GM19240 (cell line): Measurements from ENCODE around the gene PPIA.
"Not testable (repeated sequence)": the region's sequence is repeated elsewhere in the genome, so short reads cannot be mapped to it uniquely, and the experiment has no call there.

Experiments used
- DNase-seq: peaks from one replicate; pipeline ENCODE4 v3.0.0; 2011; ENCODE audit warnings: low spot score; ENCODE audit not compliant: insufficient read length

PPIA gene

DNA sequence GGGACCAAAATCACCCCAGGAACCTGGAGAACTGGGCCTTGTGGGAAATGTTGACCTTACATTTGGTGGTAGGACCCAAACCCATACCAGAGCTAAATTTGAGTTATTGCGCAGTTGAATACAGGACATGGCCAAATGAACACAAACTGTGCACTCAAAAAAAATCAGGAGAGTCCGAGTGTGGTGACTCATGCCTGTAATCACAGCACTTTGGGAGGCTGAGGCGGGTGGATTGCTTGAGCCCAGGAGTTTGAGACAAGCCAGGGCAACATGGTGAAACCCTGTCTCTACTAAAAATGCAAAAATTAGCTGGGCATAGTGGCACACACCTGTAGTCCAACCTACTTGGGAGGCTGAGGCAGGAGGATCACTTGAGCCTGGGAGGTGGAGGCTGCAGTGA is 11.3 kb upstream of the PPIA start:
- DNase-seq, result not testable (repeated sequence)

DNA sequence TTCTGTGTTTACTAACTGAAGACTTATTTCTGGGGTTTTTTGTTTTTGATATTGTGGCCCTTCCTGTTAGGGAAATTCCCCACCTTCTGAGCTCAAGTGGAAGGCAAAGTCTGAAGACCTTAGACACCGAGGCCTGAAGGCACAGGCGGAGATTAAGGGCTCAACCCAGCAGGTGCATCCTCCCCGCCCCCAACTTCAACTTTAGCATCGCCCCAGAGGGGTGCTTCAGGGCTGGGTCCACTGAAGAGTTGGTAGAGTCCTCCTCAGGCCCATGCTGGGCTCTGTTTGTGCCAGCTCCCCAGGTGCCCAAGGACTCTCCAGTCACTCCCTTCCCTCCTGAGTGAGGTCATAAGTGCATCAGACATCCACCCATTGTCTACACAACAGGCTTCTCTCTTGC is 9.4 kb upstream of the PPIA start:
- DNase-seq, result no peak

DNA sequence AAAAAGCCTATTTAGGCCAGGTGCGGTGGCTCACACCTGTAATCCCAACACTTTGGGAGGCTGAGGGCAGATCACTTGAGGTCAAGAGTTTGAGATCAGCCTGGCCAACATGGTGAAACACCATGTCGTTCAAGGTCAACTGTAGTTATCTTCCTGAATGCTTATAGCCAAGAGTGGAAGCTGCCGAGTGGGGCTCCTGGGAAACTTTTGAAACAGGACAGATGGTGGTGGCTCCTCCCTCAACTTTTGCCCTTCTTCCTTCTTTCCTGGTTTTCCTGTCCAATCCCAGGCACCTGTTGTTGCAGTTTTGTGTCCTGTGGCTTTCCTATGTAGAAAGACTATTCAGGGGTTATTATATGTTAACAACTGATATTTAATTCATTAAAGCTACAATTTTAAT is 8.7 kb upstream of the PPIA start:
- DNase-seq, result no peak

DNA sequence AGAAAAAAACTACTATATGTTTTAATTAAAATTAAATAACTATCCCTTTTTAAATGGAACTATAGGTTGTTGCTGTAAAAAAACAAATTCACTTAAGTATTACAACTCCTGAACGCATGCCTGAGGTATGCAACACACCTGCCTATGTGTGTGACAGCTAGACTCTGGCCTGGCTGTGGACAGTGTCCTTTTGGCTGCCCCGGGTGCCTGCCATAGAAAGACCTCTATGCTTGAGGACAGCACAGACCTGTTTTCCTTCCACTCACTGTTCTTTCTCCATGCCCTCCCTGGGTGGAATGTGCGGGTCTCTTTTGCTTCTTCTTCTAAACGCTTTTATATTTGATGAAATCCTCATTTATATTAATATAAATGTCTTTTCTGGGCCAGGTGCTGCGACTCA is 6.5 kb upstream of the PPIA start:
- DNase-seq, result no peak

DNA sequence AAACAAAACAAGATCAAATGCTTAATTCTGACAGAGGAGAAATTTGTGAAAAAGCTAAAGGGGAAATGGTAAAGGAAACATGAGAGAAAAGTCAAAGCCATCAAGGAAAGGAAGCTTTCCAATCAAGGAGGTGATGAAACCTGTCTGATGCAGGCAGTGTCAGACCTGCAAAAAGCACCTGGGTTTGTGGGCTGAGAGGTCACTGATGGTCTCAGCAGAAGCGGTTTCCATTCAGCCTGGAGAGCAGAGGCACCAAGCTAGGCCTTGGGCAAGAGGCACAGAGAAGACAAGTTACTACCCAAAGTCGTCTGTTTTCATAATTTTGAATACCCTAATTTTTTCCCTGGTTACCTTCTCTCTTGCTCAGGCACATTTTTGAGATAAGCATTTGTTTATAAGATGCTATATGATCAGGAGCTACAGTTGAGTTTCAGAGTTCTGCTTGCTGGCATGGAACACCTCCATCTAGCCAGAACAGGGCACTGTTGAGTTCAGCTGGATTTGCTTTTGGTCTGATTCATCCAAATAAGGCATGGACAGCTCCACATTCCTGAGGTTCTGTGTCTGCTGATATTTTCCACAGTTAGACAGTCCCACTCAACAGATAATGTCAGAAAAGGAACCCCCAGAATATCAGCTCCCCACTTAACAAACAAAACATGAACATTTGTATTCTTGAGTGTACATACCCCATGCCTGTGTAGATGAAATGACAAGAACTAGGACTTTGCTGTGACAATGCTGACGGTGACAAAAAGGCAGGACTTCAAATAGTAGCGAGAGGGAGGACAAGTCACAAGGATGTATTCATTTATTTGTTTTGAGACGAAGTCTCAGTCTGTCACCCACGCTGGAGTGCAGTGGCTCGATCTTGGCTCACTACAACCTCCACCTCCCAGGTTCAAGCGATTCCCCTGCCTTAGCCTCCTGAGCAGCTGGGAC is 4.9 kb upstream of the PPIA start:
- DNase-seq, result no peak

DNA sequence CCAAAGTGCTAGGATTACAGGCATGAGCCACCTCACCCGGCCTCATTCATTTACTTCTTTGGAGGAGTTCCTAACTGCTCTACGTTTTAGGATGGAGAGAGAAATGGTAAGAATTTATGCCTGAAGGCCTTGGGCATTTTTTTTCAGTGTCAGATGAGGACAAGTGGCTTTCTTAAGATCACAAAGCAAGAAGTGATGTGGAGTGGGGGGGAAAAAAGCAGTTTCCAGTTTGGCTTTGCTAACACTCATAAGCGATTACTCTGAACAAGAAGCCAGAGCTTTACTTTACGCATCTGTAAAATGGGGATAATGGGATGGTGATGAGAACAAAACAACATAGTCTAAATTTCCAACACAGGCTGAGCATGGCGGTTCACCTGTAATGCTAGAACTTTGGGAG is 2.6 kb upstream of the PPIA start:
- DNase-seq, result no peak

DNA sequence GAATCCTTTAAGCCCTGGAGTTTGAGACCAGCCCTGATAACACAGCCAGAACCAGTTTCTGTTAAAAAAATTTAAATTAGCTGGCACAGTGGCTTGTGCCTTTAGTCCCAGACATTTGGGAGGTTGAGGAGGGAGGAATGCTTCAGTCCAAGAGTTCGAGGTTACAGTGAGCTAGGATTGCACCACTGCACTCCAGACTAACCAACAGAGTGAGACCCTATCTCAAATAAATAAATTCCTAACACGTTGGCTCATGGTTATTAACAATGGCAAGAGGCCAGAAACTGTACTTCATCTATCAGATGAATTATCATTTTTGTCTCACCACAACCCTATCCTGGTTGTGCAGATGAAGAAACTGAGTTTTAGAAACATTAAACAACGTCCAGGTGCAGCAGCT is 2.1 kb upstream of the PPIA start:
- DNase-seq, result no peak

DNA sequence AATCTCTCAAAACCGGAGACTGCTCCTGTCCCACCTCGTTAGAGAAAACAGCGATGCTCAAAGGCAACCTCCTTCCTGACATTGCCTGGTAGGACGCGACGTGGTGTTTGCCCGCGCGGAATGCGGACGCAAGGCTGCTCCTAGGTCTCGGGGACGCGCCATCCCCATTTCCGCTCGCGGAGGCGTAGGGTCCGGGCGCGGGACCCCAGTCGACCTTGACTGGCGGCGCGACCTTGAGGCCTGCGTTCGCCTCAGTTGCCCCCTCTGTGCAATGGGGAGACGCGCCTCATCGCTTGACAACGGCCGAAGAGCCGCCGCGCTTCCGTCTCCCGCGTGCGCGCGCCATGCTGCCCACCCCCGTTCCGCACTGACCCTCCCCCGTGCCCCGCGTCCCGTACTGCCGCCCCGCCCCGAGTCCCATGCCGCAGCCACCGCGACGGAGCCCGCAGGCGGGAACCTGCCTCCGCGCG is 412 bp upstream of the PPIA start:
- no peak for DNase-seq

DNA sequence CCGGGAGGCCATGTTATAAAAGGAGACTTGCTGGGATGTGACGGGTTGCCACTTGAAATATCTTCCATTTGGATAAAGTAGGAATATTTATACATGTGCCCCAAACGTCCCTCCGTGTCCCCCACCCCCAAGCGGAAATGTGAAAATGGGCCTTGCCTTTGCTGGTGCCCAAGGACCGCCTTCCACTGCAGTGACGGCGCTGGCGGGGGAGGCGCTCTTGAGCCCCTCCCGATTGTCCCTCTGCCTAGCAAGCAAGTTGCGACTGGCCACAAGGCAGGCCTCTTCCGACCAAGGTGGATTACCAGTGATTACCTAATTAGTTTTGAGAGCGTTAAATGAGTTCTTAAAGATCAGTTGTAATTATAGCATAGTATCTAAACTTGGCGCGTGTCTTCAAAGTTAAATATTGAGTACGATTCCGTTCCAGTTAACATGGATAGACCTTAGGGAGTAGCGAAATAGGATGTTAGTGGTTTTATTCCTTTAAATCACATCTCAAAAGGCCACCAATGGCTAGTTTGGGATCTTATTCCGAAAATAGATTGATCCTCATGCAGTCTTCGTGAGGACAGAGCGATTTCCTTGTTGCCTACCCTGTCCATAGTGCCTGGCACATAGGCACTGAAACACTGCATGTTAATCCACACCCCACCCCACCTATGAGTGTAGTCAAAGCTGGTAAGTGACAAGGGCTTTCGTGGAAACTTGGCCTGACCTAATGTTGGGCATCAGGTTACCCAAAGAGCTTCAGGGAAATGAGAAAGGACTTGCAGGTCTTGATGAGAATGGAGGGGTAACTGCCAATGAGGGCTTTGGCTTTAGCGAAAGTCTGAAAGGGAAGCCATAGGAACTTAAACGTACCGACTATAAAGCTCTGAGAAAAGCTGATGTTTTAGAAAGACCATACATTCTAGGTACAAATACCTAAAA is 1.1 kb downstream of the PPIA start:
- peak; percentile 65 for DNase-seq

DNA sequence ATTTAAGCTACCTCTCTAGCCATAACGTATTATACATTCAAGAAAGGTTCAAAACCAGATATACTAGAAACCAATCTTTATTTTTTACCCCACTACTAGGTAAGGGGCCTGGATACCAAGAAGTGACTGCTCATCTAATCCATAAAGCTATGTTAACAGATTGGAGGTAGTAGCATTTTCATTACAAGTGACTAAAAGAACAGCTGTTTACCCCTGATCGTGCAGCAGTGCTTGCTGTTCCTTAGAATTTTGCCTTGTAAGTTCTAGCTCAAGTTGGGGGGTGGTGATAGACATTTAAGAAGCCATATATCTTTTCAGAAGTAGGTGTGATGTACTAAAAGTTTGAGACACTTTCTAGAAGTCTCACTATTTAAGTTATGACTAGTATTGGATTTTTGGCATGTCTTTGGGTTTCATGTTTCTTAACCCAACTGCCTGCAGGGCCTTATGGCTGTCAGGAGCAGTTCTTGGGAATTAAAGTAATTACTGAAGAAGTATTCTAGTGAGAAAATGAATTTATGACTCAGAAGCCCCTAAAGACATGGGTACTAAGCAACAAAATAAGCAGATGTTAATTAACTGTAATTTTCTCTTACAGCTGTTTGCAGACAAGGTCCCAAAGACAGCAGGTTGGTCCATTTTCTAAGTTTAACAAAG is 2.3 kb downstream of the PPIA start:
- no peak for DNase-seq

DNA sequence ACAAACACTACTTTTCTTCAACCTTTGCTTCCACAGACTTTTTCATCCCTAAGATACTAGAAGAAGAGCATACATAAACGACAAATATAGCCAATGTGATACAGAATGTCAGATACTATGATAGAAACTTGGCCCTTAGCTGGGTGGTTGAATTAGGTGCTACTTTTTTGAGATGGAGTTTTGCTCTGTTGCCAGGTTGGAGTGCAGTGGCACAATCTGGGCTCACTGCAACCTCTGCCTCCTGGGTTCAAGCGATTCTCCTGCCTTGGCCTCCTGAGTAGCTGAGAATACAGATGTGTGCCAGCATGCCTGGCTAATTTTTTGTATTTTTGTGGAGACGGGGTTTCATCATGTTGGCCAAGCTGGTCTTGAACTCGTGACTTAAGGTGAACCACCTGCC is 3.5 kb downstream of the PPIA start:
- DNase-seq, result no peak

DNA sequence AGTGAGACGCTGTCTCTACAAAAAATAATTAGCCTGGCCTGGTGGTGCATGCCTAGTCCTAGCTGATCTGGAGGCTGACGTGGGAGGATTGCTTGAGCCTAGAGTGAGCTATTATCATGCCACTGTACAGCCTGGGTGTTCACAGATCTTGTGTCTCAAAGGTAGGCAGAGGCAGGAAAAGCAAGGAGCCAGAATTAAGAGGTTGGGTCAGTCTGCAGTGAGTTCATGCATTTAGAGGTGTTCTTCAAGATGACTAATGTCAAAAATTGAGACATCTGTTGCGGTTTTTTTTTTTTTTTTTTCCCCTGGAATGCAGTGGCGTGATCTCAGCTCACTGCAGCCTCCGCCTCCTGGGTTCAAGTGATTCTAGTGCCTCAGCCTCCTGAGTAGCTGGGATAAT is 5.4 kb downstream of the PPIA start:
- DNase-seq, result no peak

DNA sequence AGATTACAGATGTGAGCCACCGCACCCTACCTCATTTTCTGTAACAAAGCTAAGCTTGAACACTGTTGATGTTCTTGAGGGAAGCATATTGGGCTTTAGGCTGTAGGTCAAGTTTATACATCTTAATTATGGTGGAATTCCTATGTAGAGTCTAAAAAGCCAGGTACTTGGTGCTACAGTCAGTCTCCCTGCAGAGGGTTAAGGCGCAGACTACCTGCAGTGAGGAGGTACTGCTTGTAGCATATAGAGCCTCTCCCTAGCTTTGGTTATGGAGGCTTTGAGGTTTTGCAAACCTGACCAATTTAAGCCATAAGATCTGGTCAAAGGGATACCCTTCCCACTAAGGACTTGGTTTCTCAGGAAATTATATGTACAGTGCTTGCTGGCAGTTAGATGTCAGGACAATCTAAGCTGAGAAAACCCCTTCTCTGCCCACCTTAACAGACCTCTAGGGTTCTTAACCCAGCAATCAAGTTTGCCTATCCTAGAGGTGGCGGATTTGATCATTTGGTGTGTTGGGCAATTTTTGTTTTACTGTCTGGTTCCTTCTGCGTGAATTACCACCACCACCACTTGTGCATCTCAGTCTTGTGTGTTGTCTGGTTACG is 6.0 kb downstream of the PPIA start:
- DNase-seq, result no peak

DNA sequence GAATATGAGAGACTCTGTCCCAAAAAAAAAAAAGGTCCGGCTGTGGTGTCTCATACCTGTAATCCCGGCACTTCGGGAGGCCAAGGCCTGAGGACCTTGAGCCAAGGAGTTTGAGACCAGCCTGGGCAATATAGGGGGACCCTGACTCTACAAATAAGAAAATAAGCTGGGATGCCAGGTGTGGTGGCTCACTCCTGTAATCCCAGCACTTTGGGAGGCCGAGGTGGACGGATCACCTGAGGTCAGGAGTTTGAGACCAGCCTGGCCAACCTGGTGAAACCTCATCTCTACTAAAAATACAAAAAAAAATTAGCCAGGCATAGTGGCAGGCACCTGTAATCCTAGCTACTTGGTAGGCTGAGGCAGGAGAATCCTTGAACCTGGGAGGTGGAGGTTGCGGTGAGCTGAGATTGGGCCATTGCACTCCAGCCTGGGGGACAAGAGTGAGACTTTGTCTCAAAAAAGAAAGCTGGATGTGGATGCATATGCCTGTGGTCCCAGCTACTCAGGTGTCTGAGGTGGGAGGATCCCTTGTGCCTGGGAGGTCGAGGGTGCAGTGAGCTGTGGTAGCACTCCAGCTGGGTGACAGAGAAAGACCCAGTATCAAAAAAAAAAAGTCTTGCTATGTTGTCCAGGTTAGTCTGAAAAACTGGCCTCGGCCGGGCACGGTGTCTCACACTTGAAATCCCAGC is 7.5 kb downstream of the PPIA start:
- DNase-seq, result not testable (repeated sequence)

DNA sequence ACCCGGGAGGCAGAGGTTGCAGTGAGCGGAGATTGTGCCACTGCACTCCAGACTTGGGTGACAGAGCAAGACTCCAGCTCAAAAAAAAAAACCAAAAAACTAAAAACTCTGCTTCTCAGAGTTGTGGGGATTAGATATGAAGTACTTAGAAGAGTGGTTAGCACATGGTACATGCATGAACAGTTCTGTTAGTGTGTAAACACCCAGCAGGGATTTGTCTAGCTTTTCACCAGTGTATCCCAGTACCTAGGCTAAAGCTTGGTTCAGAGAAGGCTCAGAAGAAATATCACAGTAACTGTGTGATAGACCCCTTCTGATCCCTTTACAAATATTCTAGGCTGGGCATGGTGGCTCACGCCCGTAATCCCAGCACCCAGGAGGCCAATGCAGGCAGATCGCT is 9.5 kb downstream of the PPIA start:
- no peak for DNase-seq

DNA sequence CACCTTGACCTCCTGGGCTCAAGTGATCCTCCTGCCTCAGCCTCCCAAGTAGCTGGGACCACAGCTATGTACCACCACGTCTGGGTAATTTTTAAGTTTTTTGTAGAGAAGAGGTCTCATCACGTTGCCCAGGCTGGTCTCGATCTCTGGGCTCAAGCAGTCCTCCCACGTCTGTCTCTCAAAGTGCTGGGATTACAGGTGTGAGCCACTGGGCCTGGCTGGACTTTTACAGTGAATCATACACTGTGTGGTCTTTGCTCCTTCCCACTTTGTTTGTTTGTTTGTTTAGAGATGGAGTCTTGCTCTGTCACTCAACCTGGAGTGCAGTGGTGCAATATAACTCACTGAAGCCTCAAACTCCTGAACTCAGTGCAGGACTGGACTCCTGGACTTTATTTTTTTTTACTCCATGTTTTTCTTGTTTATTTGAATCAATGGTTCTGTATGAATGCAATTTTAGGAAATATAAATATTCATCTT is 12.5 kb downstream of the PPIA start:
- no peak for DNase-seq

DNA sequence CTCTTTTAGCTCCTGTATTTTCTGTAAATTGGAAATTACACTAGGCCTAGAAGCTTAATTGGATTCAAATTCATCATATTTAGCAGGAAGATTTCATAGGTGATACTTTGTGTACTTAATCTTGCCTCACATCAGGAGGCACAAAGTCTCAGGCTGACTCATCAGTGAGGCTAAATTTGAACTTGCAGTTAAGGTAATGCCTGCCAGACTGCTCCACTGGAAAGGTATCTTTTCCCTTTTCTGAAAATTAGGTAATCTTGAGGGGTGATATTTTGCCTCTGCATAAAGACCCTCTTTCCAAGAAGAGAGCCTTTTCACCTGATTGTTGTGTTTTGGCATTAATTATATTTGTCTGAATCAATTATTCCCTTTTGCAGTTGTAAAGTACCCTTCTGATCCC is 14.6 kb downstream of the PPIA start:
- no peak for DNase-seq

DNA sequence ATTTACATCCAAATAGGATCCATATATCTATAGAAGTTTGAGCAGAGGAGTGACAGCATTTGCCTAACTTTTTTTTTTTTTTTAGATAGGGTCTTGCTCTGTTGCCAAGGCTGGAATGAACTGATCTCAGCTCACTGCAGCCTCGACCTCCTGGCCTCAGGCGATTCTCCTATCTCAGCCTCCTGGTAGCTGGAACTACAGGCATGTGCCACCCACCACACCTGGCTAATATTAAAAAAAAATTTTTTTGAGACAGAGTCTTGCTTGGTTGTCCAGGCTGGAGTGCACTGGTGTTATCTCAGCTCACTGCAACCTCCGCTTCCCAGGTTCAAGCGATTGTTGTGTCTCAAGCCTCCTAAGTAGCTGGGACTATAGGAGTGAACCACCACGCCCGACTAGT is 15.1 kb downstream of the PPIA start:
- no peak for DNase-seq

DNA sequence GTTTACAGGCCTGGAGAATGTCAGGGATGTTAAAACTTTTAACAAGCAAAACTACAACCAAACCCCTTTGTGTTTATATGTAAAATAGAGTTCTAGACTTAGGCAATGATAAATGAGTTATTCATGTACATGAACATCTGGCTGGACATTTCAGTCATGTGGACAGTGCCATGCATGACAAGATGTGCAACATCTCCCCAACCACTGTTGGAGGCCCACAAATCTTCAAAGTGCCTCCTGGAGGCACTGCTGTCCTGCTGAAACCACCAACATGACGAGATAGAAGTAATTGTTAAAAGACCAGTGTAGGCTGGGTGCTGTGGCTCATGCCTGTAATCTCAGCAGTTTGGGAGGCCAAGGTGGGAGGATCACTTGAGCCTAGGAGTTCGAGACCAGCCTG is 18.4 kb downstream of the PPIA start:
- DNase-seq, result no peak

DNA sequence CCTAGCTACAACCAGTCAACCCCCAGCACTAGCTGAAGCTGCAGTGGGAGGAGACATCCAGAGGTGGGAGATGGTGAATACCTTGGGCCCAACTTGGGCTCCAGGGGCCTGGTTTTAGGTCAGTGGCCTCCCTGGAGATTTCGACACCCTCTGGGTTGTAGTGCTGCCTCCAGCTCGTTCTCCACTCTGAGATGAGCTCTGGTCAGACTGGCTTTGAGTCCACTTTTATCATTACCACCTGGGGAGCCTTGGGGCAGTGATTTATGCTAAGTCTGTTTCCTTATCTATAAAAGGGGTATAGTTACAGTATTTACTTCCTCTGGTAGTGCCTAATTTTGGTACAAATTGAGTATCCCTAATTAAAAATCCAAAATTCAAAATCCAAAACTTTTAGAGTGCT is 22.8 kb downstream of the PPIA start:
- no peak for DNase-seq
